DND-41 (cell line): ENCODE measurements around the gene ABCA7.

Experiments used
- ATAC-seq: fragments of 200-7000 bp; cut with Tn5 transposase; 3 replicates; pipeline ENCODE4 v1.9.1; 2021; ENCODE audit warnings: low read depth; ENCODE audit not compliant: insufficient read depth
- DNase-seq: peaks from one replicate; pipeline ENCODE4 v3.0.0-alpha.2; 2020
- H2AFZ ChIP-seq: 2 replicates; pipeline ENCODE4 v1.6.0; 2012; ENCODE audit warnings: low read depth, low read length
- H3K27ac ChIP-seq: 2 replicates; pipeline ENCODE4 v1.5.1; 2012; ENCODE audit warnings: low read length, inconsistent platforms
- H3K27me3 ChIP-seq: fragments of 200-600 bp; sonication (generic); 2 replicates; pipeline ENCODE4 v1.6.0; 2012; ENCODE audit warnings: low read length, mild to moderate bottlenecking, inconsistent platforms; ENCODE audit not compliant: insufficient read depth, poor library complexity
- H3K36me3 ChIP-seq: 2 replicates; pipeline ENCODE4 v1.5.1; 2012; ENCODE audit warnings: low read length, inconsistent platforms; ENCODE audit not compliant: insufficient read depth
- H3K4me1 ChIP-seq: 2 replicates; pipeline ENCODE4 v1.5.1; 2012; ENCODE audit warnings: mild to moderate bottlenecking, low read length; ENCODE audit not compliant: insufficient read depth
- H3K4me2 ChIP-seq: 2 replicates; pipeline ENCODE4 v1.6.0; 2012; ENCODE audit warnings: mild to moderate bottlenecking, moderate library complexity, low read length, inconsistent platforms; ENCODE audit not compliant: insufficient read depth
- H3K4me3 ChIP-seq, 2 experiments: fragments of 200-600 bp in 1 of 2; shearing (Covaris generic) in 1 of 2; 2 replicates each; pipeline ENCODE4 v1.5.1; 2012 to 2016; ENCODE audit warnings: inconsistent platforms in 2 of 2, low read length in 2 of 2, mild to moderate bottlenecking in 2 of 2, low read depth in 1 of 2, moderate library complexity in 1 of 2
- H3K79me2 ChIP-seq: 2 replicates; pipeline ENCODE4 v1.6.0; 2012; ENCODE audit warnings: low read length, inconsistent platforms; ENCODE audit not compliant: insufficient read depth
- H3K9ac ChIP-seq: 2 replicates; pipeline ENCODE4 v1.6.0; 2012; ENCODE audit warnings: low read depth, mild to moderate bottlenecking, inconsistent platforms, low read length, moderate library complexity
- H3K9me3 ChIP-seq: 2 replicates; pipeline ENCODE4 v1.5.1; 2012; ENCODE audit warnings: low read length, moderate library complexity, mild to moderate bottlenecking, inconsistent platforms; ENCODE audit not compliant: insufficient read depth, severe bottlenecking
- H4K20me1 ChIP-seq: 2 replicates; pipeline ENCODE4 v1.6.0; 2012; ENCODE audit warnings: low read length; ENCODE audit not compliant: insufficient read depth
- CTCF ChIP-seq: IDR thresholded peaks from 2 replicates; pipeline ENCODE4 v1.5.1; 2012; ENCODE audit warnings: borderline replicate concordance, low read length, moderate library complexity, mild to moderate bottlenecking; ENCODE audit not compliant: poor library complexity, severe bottlenecking; ENCODE audit errors: extremely low read depth
- EZH2 ChIP-seq: IDR thresholded peaks from 3 replicates; pipeline ENCODE4 v1.6.1; 2012; ENCODE audit warnings: borderline replicate concordance, low read depth, mild to moderate bottlenecking, moderate library complexity, low read length, inconsistent platforms; ENCODE audit not compliant: severe bottlenecking

Gene ABCA7

GRCh38 chr19:1074544-1075283 lies 34.8 kb downstream of the ABCA7 start:
- H2AFZ ChIP-seq: peak overlapping the region; percentile 73; the same call in 1 of the 2 replicates
- H4K20me1 ChIP-seq: peaks cover 28% of the 10 kb centered on the region
- peak overlapping the region; percentile 66 for H3K4me2 ChIP-seq
- peak overlapping the region; percentile 40 for H3K9ac ChIP-seq
- DNase-seq (peak; percentile 93), ATAC-seq (peak; percentile 65)
- H3K9me3 ChIP-seq: no peaks in the 10 kb centered on the region
- peaks cover 42% of the 10 kb centered on the region for H3K4me1 ChIP-seq
- peak overlapping the region in 1 of 2 experiments; percentile 51; a peak in 2 of 4 replicates for H3K4me3 ChIP-seq
- H3K27ac ChIP-seq: peak overlapping the region; percentile 80
- H3K27me3 ChIP-seq: no peaks in the 10 kb centered on the region
- H3K36me3 ChIP-seq: peaks cover 56% of the 10 kb centered on the region
- H3K79me2 ChIP-seq: peaks cover 24% of the 10 kb centered on the region
- no peak for TF ChIP-seq EZH2
- TF ChIP-seq CTCF: no peak

GRCh38 chr19:1076046-1076386 lies 36.1 kb downstream of the ABCA7 start:
- Histone ChIP-seq H2AFZ (no peak overlapping the region), H3K4me1 (peaks cover 42% of the 10 kb centered on the region), H3K79me2 (peaks cover 17% of the 10 kb centered on the region), H3K9me3 (no peaks in the 10 kb centered on the region), H3K4me2 (no peak overlapping the region), H3K27ac (peak overlapping the region; percentile 52), H3K9ac (no peak overlapping the region; the same call in 1 of the 2 replicates), H3K36me3 (peaks cover 59% of the 10 kb centered on the region), H3K4me3 (no peak overlapping the region), H3K27me3 (no peaks in the 10 kb centered on the region), H4K20me1 (peaks cover 27% of the 10 kb centered on the region)
- DNase-seq (no peak), ATAC-seq (no peak)
- TF ChIP-seq CTCF: no peak
- TF ChIP-seq EZH2: no peak

GRCh38 chr19:1076951-1077350 lies 37.0 kb downstream of the ABCA7 start:
- peaks cover 67% of the 10 kb centered on the region for H3K36me3 ChIP-seq
- H3K9me3 ChIP-seq: no peaks in the 10 kb centered on the region
- no peak overlapping the region for H2AFZ ChIP-seq
- H4K20me1 ChIP-seq: peaks cover 26% of the 10 kb centered on the region
- H3K27ac ChIP-seq: peak overlapping the region; percentile 73
- no peaks in the 10 kb centered on the region for H3K27me3 ChIP-seq
- H3K4me3 ChIP-seq: 0 out of 4 replicates have a peak overlapping the region, but pooled peaks of 1 of the 2 experiments have one; percentile 22
- H3K9ac ChIP-seq: peak overlapping the region; percentile 38
- H3K4me1 ChIP-seq: peaks cover 42% of the 10 kb centered on the region
- H3K4me2 ChIP-seq: peak overlapping the region; percentile 52
- peak; percentile 92 for DNase-seq
- TF ChIP-seq EZH2 (no peak), CTCF (no peak)
- H3K79me2 ChIP-seq: peaks cover 17% of the 10 kb centered on the region
- peak; percentile 90 for ATAC-seq
